SU-DHL-6 (cell line): ENCODE data around the gene POPDC2.

Experiments
- CTCF ChIP-seq: fragments of 200-600 bp; sonication (generic); IDR thresholded peaks from one replicate; pipeline ENCODE4 v1.5.1; 2017; ENCODE audit warnings: antibody characterized with exemption, mild to moderate bottlenecking, low read length, moderate library complexity; ENCODE audit not compliant: insufficient read depth, poor library complexity, severe bottlenecking
- EZH2phosphoT487 ChIP-seq: fragments of 200-600 bp; sonication (generic), shearing (Covaris generic); conservative IDR thresholded peaks from 2 replicates; pipeline ENCODE4 v1.6.1; 2018; ENCODE audit warnings: mild to moderate bottlenecking, antibody characterized with exemption, low read length, moderate library complexity, mixed read lengths

- TF ChIP-seq CTCF (no peak), EZH2phosphoT487 (no peak)
These were observed 14.6 kb downstream of the POPDC2 start for GRCh38 chr3:119645813-119646212.
